IPS-18c (cell line): ENCODE data around the gene GPR153.

ENCODE experiments used
- H3K4me3 ChIP-seq: 2 replicates; pipeline ENCODE4 v1.7.0; 2013; ENCODE audit warnings: low read depth, mild to moderate bottlenecking, low read length, moderate library complexity; ENCODE audit not compliant: insufficient read depth
- H3K9me3 ChIP-seq: one replicate; pipeline ENCODE4 v1.6.1; 2013; ENCODE audit warnings: mild to moderate bottlenecking, low read length, moderate library complexity; ENCODE audit not compliant: control insufficient read depth, insufficient read depth

The GPR153 gene

DNA sequence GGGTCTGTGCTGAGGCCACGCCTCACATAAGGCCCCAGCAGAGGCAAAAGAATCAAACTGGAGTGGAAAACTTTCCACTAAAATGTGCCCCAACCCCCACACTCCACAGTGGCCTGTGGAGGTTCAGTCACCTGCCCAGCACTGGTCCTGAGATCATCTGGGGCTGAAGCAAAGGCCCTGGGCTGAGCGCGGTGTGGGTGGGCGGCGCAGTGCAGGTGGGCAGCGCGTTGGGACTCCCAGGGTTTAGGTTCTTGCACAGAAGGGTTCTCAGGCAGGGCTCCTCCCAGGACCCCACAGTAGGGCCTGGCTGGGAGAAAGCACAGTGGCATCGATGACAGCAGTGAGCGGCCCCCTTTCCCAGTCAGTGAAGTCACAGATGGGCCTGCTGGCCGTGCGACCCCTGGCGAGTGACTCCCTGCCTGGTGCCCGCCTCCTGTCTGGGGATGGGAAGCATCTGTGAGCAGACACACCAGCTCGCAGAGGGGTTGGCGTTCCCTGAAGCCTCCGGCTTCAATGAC is 13.8 kb upstream of the GPR153 start:
- no peak overlapping the region for H3K4me3 ChIP-seq
- no peaks in the 10 kb centered on the region for H3K9me3 ChIP-seq

- no peaks in the 10 kb centered on the region for H3K9me3 ChIP-seq
- H3K4me3 ChIP-seq, result no peak overlapping the region
Observed at GRCh38 chr1:6274102-6274501, 13.2 kb upstream of the GPR153 start.

- H3K9me3 ChIP-seq, result no peaks in the 10 kb centered on the region
Observed at GRCh38 chr1:6273380-6273891, 12.5 kb upstream of the GPR153 start.

DNA sequence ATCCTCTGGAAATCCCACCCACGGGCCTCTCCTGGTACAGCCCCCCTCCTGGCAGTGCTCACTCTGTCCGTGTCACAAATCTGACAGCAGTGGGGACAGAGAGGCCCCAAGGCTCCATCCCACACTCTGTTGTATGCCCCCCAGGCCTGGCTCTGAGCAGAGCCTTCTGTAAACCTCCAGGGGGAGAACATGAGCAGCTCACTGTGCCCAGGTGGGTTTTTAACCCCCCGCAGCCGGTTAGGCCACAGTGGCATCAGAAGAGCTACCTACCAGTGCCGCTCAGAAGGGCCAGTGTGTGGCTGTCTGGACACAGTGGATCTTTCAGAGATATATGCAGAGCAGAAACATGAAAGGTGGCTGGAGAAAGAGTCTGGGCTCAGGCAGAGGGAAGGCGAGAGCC is 12.0 kb upstream of the GPR153 start:
- Histone ChIP-seq H3K9me3 (no peaks in the 10 kb centered on the region), H3K4me3 (no peak overlapping the region)

More at GRCh38 chr1:6273380-6273891, 12.5 kb upstream of the GPR153 start:
- H3K4me3 ChIP-seq, result no peak overlapping the region

DNA sequence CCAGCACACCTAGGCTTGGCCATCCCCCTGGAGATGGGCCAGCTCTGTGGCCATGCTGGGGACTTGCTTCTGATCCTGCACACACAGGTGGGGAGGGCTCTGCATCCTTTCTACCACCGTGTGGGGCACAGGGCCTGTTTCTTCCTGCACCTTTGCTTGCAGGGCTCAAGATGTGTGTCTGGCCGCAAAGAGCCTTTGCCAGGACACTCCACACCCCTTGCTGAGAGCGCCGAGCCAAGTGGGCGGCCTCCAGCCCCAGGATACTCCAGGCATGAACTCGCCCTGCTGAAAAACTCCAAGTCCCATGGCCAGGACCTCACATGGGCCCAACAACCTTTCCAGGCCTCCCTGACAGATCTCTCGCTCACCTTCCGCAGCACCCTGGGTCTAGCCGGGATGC is 11.6 kb upstream of the GPR153 start:
- H3K9me3 ChIP-seq, result no peaks in the 10 kb centered on the region
- no peak overlapping the region for H3K4me3 ChIP-seq

- Histone ChIP-seq H3K9me3 (no peaks in the 10 kb centered on the region), H3K4me3 (no peak overlapping the region)
Observed at GRCh38 chr1:6271554-6271953, 10.7 kb upstream of the GPR153 start.

- no peak overlapping the region for H3K4me3 ChIP-seq
- no peaks in the 10 kb centered on the region for H3K9me3 ChIP-seq
Observed at GRCh38 chr1:6271006-6271405, 10.1 kb upstream of the GPR153 start.

DNA sequence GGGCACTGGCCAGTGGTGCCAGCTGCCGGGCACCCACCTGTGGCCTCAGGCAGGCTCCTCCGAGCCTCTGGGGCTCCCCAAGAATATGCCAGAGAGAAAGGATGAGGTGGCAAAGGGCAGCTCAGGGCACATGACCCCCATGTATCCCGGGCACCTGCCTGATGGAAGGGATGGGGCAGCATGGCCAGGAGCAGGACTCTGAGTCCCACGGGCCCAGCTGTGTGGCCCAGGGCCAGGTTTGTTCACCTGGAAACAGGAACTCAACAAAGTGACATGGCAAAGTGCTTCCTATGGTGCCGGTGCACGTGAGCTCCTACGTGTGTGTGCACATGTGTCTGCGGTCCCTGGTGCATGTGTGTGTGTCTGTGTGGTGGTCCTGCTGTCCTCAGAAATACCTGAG is 9.5 kb upstream of the GPR153 start:
- H3K4me3 ChIP-seq, result no peak overlapping the region
- H3K9me3 ChIP-seq, result no peaks in the 10 kb centered on the region

- H3K4me3 ChIP-seq, result no peak overlapping the region
Observed at GRCh38 chr1:6269720-6270400, 9.0 kb upstream of the GPR153 start.

DNA sequence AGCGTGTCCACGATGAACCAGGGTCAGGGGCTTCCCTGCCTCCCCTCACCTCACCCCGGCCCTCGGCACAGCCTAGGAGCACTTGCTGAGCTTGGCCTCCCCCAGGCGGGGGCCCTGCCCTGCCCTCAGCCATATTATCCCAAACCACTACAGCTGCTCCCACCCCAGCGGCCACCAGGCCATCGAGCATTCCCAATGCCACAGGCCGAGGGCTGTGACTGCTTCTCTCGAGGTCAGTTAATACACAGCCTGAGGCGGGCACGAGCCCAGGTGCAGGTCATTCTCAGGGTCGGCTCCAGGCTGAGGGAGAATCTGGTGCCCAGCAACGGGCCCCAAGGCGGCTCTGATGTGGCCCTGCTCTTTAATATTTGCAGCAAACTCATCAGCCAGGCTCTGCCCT is 8.4 kb upstream of the GPR153 start:
- no peak overlapping the region for H3K4me3 ChIP-seq
- H3K9me3 ChIP-seq, result no peaks in the 10 kb centered on the region

More at GRCh38 chr1:6269720-6270400, 9.0 kb upstream of the GPR153 start:
- H3K9me3 ChIP-seq, result no peaks in the 10 kb centered on the region

DNA sequence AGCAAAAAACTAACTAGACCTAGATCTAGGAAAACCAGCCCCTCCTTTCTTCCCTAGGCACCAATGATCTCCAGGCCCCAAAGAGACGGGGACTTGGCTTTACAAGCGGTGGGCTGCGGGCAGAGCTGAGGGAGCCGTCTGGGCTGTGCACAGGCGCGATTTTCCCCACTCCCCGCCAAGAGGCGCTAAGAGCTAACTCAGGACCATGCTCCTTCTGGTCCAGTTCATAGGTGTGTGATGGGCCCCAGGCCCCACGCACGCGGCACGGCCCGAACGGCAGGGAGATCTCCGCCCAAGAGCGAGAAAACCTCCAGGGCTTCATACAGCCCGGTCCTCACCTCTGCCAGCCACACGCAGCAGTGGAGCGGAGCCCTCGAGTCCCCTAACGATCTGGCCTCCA is 7.5 kb upstream of the GPR153 start:
- peaks cover 2% of the 10 kb centered on the region for H3K9me3 ChIP-seq
- H3K4me3 ChIP-seq, result no peak overlapping the region

GRCh38 chr1:6267686-6268322 is 6.9 kb upstream of the GPR153 start:
- Histone ChIP-seq H3K9me3 (peaks cover 2% of the 10 kb centered on the region), H3K4me3 (no peak overlapping the region)

GRCh38 chr1:6266641-6267040 is 5.7 kb upstream of the GPR153 start:
- H3K4me3 ChIP-seq, result no peak overlapping the region
- peaks cover 2% of the 10 kb centered on the region for H3K9me3 ChIP-seq

GRCh38 chr1:6265151-6265550 is 4.3 kb upstream of the GPR153 start:
- Histone ChIP-seq H3K9me3 (peaks cover 2% of the 10 kb centered on the region), H3K4me3 (no peak overlapping the region)

DNA sequence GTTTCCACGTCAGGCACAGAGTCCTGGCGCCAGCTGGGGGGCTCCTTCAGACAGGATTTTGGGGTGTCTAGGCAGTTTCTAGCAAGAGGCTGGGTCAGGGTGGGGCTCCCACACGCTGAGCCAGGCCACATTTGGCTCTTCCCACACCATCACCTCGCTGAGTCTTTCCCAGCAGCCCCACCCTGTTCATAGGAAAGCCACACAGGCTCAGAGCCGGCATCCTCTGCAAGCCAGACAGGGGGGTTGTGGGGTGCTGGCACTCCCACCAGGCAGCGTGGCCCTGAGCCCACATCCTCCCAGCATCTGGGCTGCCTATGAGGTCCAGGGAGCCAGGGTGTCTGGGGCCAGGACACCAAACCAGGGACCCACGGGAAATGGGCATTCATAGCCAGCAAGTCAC is 2.8 kb upstream of the GPR153 start:
- peaks cover 2% of the 10 kb centered on the region for H3K9me3 ChIP-seq
- H3K4me3 ChIP-seq, result no peak overlapping the region

GRCh38 chr1:6262555-6263420 is 1.9 kb upstream of the GPR153 start:
- Histone ChIP-seq H3K9me3 (peaks cover 2% of the 10 kb centered on the region), H3K4me3 (no peak overlapping the region)

- peak overlapping the region; percentile 64 for H3K4me3 ChIP-seq
- peaks cover 2% of the 10 kb centered on the region for H3K9me3 ChIP-seq
Observed at GRCh38 chr1:6261615-6261995, 707 bp upstream of the GPR153 start.
